Mucosa of rectum (tissue), 2 donors: ENCODE data around the gene LHPP.

Experiments used
- H3K27ac ChIP-seq, 2 donors: one replicate each; pipeline ENCODE4 v1.7.0; 2013; ENCODE audit warnings: inconsistent platforms in 2 of 2, low read depth in 2 of 2, low read length in 2 of 2
- H3K27me3 ChIP-seq, 2 donors: one replicate each; pipeline ENCODE4 v1.7.0; 2013; ENCODE audit warnings: low read length in 2 of 2; ENCODE audit not compliant: control insufficient read depth in 2 of 2, insufficient read depth in 2 of 2
- H3K36me3 ChIP-seq, 2 donors: one replicate each; pipeline ENCODE4 v1.7.0; 2013; ENCODE audit warnings: low read length in 2 of 2; ENCODE audit not compliant: control insufficient read depth in 2 of 2, insufficient read depth in 2 of 2
- H3K4me1 ChIP-seq, 2 donors: one replicate each; pipeline ENCODE4 v1.7.0; 2013; ENCODE audit warnings: low read length in 2 of 2, mild to moderate bottlenecking in 1 of 2; ENCODE audit not compliant: control insufficient read depth in 2 of 2, insufficient read depth in 2 of 2
- H3K4me3 ChIP-seq, 2 donors: one replicate each; pipeline ENCODE4 v1.7.0; 2013; ENCODE audit warnings: low read length in 2 of 2
- H3K9ac ChIP-seq, 2 donors: one replicate each; pipeline ENCODE4 v1.7.0; 2013; ENCODE audit warnings: low read length in 2 of 2, low read depth in 1 of 2, mild to moderate bottlenecking in 1 of 2
- H3K9me3 ChIP-seq, 2 donors: one replicate each; pipeline ENCODE4 v1.7.0; 2013; ENCODE audit warnings: low read length in 2 of 2; ENCODE audit not compliant: control insufficient read depth in 2 of 2
- donor health status: healthy.
- donor health status: Normal muscosa, but diverticular disease.

The LHPP gene

GRCh38 chr10:124481717-124482116, 20.1 kb downstream of the LHPP start:
- no peak overlapping the region for H3K27ac ChIP-seq
- no peaks in the 10 kb centered on the region for H3K36me3 ChIP-seq
- no peak overlapping the region for H3K4me3 ChIP-seq
- H3K27me3 ChIP-seq: no peaks in the 10 kb centered on the region
- H3K4me1 ChIP-seq: no peaks in the 10 kb centered on the region
- no peaks in the 10 kb centered on the region for H3K9me3 ChIP-seq
- no peak overlapping the region for H3K9ac ChIP-seq

- no peaks in the 10 kb centered on the region for H3K36me3 ChIP-seq
- no peaks in the 10 kb centered on the region for H3K4me1 ChIP-seq
- H3K4me3 ChIP-seq: no peak overlapping the region
- no peak overlapping the region for H3K27ac ChIP-seq
- no peaks in the 10 kb centered on the region for H3K9me3 ChIP-seq
- H3K9ac ChIP-seq: no peak overlapping the region
- no peaks in the 10 kb centered on the region for H3K27me3 ChIP-seq
These were observed 20.7 kb downstream of the LHPP start for GRCh38 chr10:124482236-124482800.

- H3K4me1 ChIP-seq: no peaks in the 10 kb centered on the region
- H3K27me3 ChIP-seq: no peaks in the 10 kb centered on the region
- H3K9me3 ChIP-seq: no peaks in the 10 kb centered on the region
- H3K4me3 ChIP-seq: no peak overlapping the region
- no peak overlapping the region for H3K9ac ChIP-seq
- peaks cover 0 to 2% of the 10 kb centered on the region in 2 donors for H3K36me3 ChIP-seq
- H3K27ac ChIP-seq: no peak overlapping the region
These were observed 21.3 kb downstream of the LHPP start for GRCh38 chr10:124482876-124483275.

- H3K36me3 ChIP-seq: peaks cover 0 to 2% of the 10 kb centered on the region in 2 donors
- no peaks in the 10 kb centered on the region for H3K9me3 ChIP-seq
- no peak overlapping the region for H3K4me3 ChIP-seq
- H3K27ac ChIP-seq: no peak overlapping the region
- H3K4me1 ChIP-seq: no peaks in the 10 kb centered on the region
- H3K27me3 ChIP-seq: no peaks in the 10 kb centered on the region
- H3K9ac ChIP-seq: no peak overlapping the region
These were observed 22.4 kb downstream of the LHPP start for GRCh38 chr10:124484031-124484430.

- Histone ChIP-seq H3K4me1 (no peaks in the 10 kb centered on the region), H3K36me3 (peaks cover 0 to 2% of the 10 kb centered on the region in 2 donors), H3K9me3 (no peaks in the 10 kb centered on the region), H3K27me3 (no peaks in the 10 kb centered on the region), H3K9ac (no peak overlapping the region), H3K4me3 (no peak overlapping the region), H3K27ac (no peak overlapping the region)
These were observed 23.0 kb downstream of the LHPP start for GRCh38 chr10:124484661-124485060.

- H3K9ac ChIP-seq: no peak overlapping the region
These were observed 25.0 kb downstream of the LHPP start for GRCh38 chr10:124486635-124487034.

GRCh38 chr10:124491105-124491504, 29.5 kb downstream of the LHPP start:
- Histone ChIP-seq H3K9ac (no peak overlapping the region), H3K4me1 (no peaks in the 10 kb centered on the region), H3K27ac (no peak overlapping the region), H3K36me3 (peaks cover 2 to 4% of the 10 kb centered on the region in 2 donors), H3K9me3 (no peaks in the 10 kb centered on the region), H3K27me3 (no peaks in the 10 kb centered on the region), H3K4me3 (no peak overlapping the region)

More at GRCh38 chr10:124486635-124487034, 25.0 kb downstream of the LHPP start:
- H3K36me3 ChIP-seq: peaks cover 2 to 4% of the 10 kb centered on the region in 2 donors
- H3K27ac ChIP-seq: no peak overlapping the region
- H3K4me3 ChIP-seq: no peak overlapping the region
- no peaks in the 10 kb centered on the region for H3K27me3 ChIP-seq
- H3K4me1 ChIP-seq: no peaks in the 10 kb centered on the region
- H3K9me3 ChIP-seq: no peaks in the 10 kb centered on the region

- Histone ChIP-seq H3K27ac (no peak overlapping the region), H3K9ac (no peak overlapping the region), H3K4me3 (no peak overlapping the region), H3K4me1 (no peaks in the 10 kb centered on the region), H3K27me3 (no peaks in the 10 kb centered on the region), H3K9me3 (no peaks in the 10 kb centered on the region), H3K36me3 (peaks cover 2 to 4% of the 10 kb centered on the region in 2 donors)
These were observed 30.6 kb downstream of the LHPP start for GRCh38 chr10:124492266-124492665.

- Histone ChIP-seq H3K27ac (no peak overlapping the region), H3K4me3 (no peak overlapping the region), H3K9ac (no peak overlapping the region), H3K36me3 (peaks cover 2% of the 10 kb centered on the region in 2 donors), H3K27me3 (no peaks in the 10 kb centered on the region), H3K4me1 (no peaks in the 10 kb centered on the region), H3K9me3 (no peaks in the 10 kb centered on the region)
These were observed 31.7 kb downstream of the LHPP start for GRCh38 chr10:124493214-124493882.

- no peaks in the 10 kb centered on the region for H3K4me1 ChIP-seq
- H3K27ac ChIP-seq: no peak overlapping the region
- no peak overlapping the region for H3K9ac ChIP-seq
- H3K36me3 ChIP-seq: peaks cover 2% of the 10 kb centered on the region in 2 donors
- no peaks in the 10 kb centered on the region for H3K27me3 ChIP-seq
- no peak overlapping the region for H3K4me3 ChIP-seq
- no peaks in the 10 kb centered on the region for H3K9me3 ChIP-seq
These were observed 32.6 kb downstream of the LHPP start for GRCh38 chr10:124494046-124494807.
